ENCODE measurements around the gene SAMD9.

- TF ChIP-seq CTCF (conservative IDR thresholded peaks at IDR 0.05) (no peak), EZH2 (IDR thresholded peaks at IDR 0.05; ENCODE audit: low read depth) (no peak)
Observed at GRCh38 chr7:93051660-93052059, 66.1 kb downstream of the SAMD9 start.
